Pulmonary artery endothelial cell (primary cell): ENCODE measurements around the gene TNFRSF4. TPM values are rescaled to one million over a fixed set of nuclear protein-coding genes. Genes with fewer than 3 reads are reported as not detected.

Experiments
- DNase-seq: peaks from one replicate; pipeline ENCODE4 v3.0.0-alpha.2; 2011; ENCODE audit warnings: low read depth, low spot score
- total RNA-seq: library from RNA; depleted of rRNA; stranded (reverse); fragments of >200 nt; gene quantifications from 2 replicates; pipeline ENCODE4 v1.2.3, GENCODE V29; 2014

Gene TNFRSF4
- total RNA-seq, 1 donor from 2014 or later, result 0.79 TPM

DNA sequence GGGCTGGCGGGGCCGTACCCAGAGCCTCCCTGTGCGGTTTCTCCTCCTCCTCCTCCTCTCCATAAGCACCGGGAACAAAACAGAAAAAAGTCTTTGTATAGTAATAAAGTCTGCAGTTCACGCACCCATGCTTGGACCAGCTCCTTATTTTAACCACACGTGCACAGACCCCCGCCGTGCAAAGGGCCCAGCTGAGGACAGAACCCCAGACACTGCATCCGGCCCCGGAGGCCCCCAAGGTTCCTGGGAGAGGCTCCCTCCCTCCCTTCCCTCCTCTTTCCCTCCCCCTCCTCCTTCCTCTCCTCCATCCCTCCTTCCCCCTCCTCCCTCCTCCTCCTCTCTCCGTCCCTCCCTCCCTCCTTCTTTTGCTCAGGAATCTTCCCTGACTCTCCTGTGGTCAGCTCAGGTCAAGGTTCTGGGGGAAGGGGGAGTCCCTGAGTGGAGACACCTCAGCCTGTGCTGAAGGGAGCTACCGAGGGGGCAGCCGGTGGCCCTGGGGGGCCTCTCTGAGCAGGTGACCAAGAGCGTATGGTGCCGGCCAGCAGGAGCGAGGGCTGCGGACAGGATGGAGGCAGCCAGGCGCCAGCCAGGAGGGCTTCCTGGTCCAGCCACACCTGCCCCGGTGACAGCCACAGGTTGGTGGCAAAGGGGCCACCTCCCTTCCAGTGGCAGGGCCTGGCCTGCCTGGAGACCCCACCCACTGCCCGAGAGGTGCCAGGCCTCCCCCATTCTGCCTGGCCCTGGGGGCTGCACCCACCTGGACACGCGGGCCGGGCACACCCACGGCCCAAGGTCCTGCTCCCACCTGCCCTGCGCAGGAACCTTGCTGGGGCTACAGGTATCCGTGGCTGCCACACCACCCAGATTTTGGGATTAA is 43.5 kb downstream of the TNFRSF4 start:
- no peak for DNase-seq

DNA sequence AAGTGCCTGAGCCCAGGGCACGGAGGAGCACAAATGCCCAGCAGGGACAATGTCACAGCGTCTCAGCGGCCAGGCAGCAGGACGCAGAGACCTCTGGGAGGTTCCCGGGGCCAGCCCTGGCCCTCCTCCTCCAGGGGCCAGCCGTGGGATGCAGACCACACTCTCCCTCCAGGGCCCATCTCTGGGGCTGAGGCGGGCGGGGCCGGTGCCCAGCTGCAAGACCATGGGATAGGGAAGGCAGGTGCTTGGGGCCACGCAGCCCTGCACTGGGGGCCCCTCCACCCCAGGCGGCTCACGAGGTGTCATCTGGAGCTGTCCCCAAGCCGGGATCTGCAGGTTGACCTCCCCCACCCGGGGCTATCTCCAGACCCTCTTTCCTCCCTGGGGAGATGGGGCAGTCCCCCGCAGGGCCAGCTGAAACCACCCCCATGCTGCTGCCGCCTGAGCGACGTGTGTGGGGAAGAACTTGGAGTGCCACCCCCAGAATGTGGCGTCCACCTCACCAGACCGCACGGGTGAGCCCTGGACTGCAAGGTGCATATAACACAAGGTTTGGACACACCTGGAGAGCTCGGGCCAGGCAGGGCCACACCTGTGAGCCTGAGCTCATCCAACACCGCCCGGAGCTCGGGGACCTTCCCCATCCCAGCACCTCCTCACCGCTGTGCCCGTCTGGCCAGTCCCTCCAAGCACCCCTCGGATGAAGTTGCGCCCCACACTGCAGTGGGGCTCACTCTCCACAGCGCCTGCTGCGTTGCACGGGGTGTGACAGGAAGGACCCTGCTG is 44.3 kb downstream of the TNFRSF4 start:
- DNase-seq, result no peak

DNA sequence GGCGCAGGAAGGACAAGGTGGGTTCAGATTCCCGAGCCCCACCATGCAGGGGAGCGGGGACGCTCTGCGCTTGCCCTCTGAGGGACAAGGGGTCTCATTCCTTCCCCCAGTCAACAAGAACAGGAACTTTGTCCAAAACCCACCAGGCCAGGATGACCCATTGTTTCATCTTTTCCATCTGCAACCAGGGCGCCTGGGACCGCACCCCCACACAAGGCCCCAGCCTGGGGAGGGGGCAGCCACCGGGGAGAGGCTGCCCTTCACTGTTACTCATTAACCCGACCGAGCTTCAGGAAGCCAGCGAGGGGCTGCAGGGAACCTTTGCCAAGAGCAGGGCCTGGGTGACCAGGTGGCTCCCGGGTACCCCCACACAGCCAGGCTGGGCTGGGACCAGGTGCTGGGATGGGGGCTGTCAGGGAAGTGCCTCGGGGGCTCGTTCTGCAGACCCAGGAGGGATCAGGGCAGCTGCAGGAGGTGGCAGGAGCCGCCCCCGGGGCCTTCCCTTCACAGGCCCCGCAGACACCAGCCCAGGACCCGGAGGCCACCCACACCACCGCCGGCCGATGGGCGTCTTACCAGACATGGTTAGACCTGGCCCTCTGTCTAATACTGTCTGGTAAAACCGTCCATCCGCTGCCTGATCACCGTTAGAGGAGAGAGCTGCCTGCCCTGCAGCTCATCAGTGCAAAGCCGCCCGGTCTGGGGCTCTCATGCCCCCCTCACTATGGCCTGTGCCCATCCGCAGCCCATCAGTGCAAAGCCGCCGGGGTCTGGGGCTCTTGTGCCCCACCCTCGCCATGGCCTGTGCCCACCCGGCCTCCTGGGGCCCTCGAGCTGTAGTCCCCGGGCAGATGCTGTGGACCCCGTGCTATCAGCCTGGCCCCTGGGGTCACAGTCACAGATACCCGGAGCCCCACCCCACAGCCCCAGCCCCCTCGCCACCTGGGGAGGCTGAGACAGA is 45.2 kb downstream of the TNFRSF4 start:
- no peak for DNase-seq

DNA sequence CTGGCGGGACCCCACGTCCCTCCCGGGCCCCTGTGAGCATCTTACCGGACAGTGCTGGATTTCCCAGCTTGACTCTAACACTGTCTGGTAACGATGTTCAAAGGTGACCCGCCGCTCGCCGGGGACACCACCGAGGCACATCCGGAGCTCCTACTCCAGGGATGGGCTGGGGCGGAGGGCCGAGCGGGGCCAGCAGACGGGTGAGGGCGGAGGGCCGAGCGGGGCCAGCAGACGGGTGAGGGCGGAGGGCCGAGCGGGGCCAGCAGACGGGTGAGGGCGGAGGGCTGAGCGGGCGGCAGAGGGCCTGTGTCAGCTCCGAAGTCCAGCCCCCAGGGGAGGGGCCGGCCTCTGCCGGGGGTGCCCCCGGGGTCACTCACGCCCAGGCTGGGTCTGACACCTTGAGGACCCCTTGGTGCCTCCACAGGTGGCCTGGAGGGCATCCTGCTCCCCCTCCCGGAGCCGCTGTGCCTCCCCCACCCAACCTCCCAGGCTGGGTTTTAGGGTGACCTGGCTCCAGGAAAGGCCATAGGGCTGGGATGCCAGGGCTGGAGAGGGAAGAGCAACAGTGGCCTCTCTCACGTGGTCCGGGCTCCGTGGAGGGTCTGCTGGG is 46.0 kb downstream of the TNFRSF4 start:
- DNase-seq, result no peak

- no peak for DNase-seq
Observed at GRCh38 chr1:1167398-1167821, 46.5 kb downstream of the TNFRSF4 start.

- no peak for DNase-seq
Observed at GRCh38 chr1:1166642-1167397, 47.1 kb downstream of the TNFRSF4 start.

GRCh38 chr1:1165900-1166421 is 48.0 kb downstream of the TNFRSF4 start:
- no peak for DNase-seq

GRCh38 chr1:1165485-1165884 is 48.5 kb downstream of the TNFRSF4 start:
- no peak for DNase-seq

GRCh38 chr1:1164701-1165451 is 49.1 kb downstream of the TNFRSF4 start:
- no peak for DNase-seq

DNA sequence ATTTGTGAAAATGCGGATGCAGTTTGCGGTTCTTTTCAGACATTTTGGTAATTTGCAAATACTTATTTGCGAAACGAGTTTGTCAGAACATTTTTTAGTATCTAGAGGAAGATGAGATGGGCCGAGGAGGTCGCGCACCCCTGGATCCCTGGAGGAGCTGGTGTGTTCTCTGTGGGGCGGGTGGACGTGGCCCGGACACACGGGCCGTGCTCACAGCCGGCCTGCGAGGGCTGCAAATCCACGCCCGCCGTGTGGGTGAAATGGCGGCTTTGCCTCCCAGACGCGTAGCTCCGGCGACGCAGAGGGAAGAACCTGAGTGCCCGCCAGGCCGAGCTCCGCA is 49.6 kb downstream of the TNFRSF4 start:
- no peak for DNase-seq

- no peak for DNase-seq
Observed at GRCh38 chr1:1163538-1164070, 50.3 kb downstream of the TNFRSF4 start.

DNA sequence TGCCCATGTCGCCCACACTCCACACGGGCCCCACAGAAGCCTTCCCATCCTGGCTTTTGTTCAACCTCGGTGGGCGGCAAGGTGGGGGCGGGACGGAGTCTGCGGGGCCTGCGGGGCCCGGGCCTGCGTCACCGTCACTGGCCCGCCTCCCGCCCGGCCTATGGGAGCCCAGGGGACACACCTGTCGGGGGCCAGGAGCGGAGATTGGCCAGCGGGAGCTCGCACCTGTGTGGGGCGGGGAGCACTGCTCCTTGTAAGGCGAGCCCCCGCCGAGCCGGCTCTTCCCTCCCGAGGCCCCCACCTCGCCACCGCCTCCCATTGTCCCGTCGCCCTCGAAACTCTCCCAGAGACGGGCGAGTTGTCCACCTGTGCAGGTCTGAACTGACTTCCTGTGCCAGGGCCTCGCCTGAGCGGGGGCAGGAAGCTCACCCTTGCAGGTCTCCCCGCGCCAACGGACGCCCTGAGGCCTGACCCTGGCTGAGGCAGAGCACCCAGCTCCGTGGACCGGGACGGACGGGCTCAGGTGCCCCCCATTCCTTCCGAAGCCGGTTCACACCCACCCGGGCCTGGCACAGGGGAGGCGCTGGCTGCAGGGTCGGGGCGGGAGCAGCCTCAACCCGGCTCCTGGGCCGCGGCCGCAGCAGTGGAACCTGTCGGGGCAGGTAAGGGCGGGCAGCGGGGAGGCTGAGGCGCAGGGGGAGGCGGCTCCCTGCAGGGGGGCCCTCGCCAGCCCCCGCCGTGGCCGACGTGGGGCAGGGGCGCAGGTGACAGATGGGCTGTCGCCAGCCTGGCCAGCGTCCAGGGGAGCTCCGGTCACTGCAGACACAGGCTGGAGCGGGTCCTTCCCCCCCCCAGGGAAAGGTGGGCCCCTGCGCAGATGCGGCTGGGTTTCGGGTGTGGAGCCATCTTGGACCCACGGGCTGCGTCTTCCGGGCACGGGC is 51.1 kb downstream of the TNFRSF4 start:
- DNase-seq, result no peak

- DNase-seq, result no peak
Observed at GRCh38 chr1:1161683-1162079, 52.3 kb downstream of the TNFRSF4 start.

Other genes starting within 250 kb of the TNFRSF4 start
- gene PLEKHN1, start 247.7 kb downstream of the TNFRSF4 start, total RNA-seq, result 0.32 and 0.46 TPM in 2 replicates
- gene PERM1, start 232.1 kb downstream of the TNFRSF4 start, total RNA-seq, result not detected in 2 replicates
- gene HES4, start 214.1 kb downstream of the TNFRSF4 start, total RNA-seq, result 9.1 and 17.8 TPM in 2 replicates
- 96.4 and 121 TPM in 2 replicates for gene ISG15, start 200.7 kb downstream of the TNFRSF4 start, total RNA-seq
- 48.4 and 88.2 TPM in 2 replicates for gene AGRN, start 194.0 kb downstream of the TNFRSF4 start, total RNA-seq
- gene RNF223, start 139.8 kb downstream of the TNFRSF4 start, total RNA-seq, result not detected in 2 replicates
- 6.1 and 6.7 TPM in 2 replicates for gene C1orf159, start 98.1 kb downstream of the TNFRSF4 start, total RNA-seq
- gene TTLL10, start 40.3 kb downstream of the TNFRSF4 start, total RNA-seq, result not detected in 2 replicates
- gene TNFRSF18, start 7.6 kb downstream of the TNFRSF4 start, total RNA-seq, result 0.18 TPM in 1 of 2 replicates, not detected in the other
- gene SDF4, start 17.8 kb upstream of the TNFRSF4 start, total RNA-seq, result 116 TPM in 2 replicates
- 28.9 and 31.5 TPM in 2 replicates for gene B3GALT6, start 18.1 kb upstream of the TNFRSF4 start, total RNA-seq
- gene C1QTNF12, start 32.6 kb upstream of the TNFRSF4 start, total RNA-seq, result 0.33 TPM in 1 of 2 replicates, not detected in the other
- 47.9 and 63.2 TPM in 2 replicates for gene UBE2J2, start 59.7 kb upstream of the TNFRSF4 start, total RNA-seq
- 0.33 and 0.46 TPM in 2 replicates for gene SCNN1D, start 66.3 kb upstream of the TNFRSF4 start, total RNA-seq
- gene ACAP3, start 93.8 kb upstream of the TNFRSF4 start, total RNA-seq, result 16.2 and 17.4 TPM in 2 replicates
- gene PUSL1, start 94.4 kb upstream of the TNFRSF4 start, total RNA-seq, result 18.1 and 19.9 TPM in 2 replicates
- gene INTS11, start 110.5 kb upstream of the TNFRSF4 start, total RNA-seq, result 72.4 and 76.0 TPM in 2 replicates
- 12.3 and 14.0 TPM in 2 replicates for gene CPTP, start 110.6 kb upstream of the TNFRSF4 start, total RNA-seq
- 0.13 and 0.25 TPM in 2 replicates for gene TAS1R3, start 117.1 kb upstream of the TNFRSF4 start, total RNA-seq
- 57.5 and 60.5 TPM in 2 replicates for gene DVL1, start 135.3 kb upstream of the TNFRSF4 start, total RNA-seq
- gene MXRA8, start 144.4 kb upstream of the TNFRSF4 start, total RNA-seq, result 0.99 and 2.2 TPM in 2 replicates
- gene AURKAIP1, start 161.1 kb upstream of the TNFRSF4 start, total RNA-seq, result 115 and 129 TPM in 2 replicates
- 96.5 and 105 TPM in 2 replicates for gene CCNL2, start 185.2 kb upstream of the TNFRSF4 start, total RNA-seq
- gene MRPL20, start 193.1 kb upstream of the TNFRSF4 start, total RNA-seq, result 116 and 132 TPM in 2 replicates
- 0.07 and 0.14 TPM in 2 replicates for gene ANKRD65, start 207.1 kb upstream of the TNFRSF4 start, total RNA-seq
- gene VWA1, start 221.5 kb upstream of the TNFRSF4 start, total RNA-seq, result 1.6 and 1.7 TPM in 2 replicates
- 0.20 TPM in 1 of 2 replicates, not detected in the other for gene ATAD3C, start 235.5 kb upstream of the TNFRSF4 start, total RNA-seq